Cardiac muscle cell (in vitro differentiated cells and primary cell): ENCODE results near the gene HCN2. TPM values are rescaled to one million over a fixed set of nuclear protein-coding genes. Genes with fewer than 3 reads are reported as not detected.
A peak's percentile ranks its signal among the peaks of the same experiment; 100 is the strongest.

ENCODE experiments used
- DNase-seq, 2 donors: peaks; one replicate each; pipeline versions ENCODE4 v3.0.0 to v3.0.0-alpha.2; 2010 to 2017; ENCODE audit warnings: low read depth in 1 of 2, low spot score in 1 of 2
- H3K27ac ChIP-seq: fragments of 200-600 bp; sonication (generic); 2 replicates; pipeline ENCODE4 v1.5.1; 2016
- H3K27me3 ChIP-seq: fragments of 200-600 bp; sonication (generic); 2 replicates; pipeline ENCODE4 v1.6.0; 2016; ENCODE audit warnings: control low read depth
- H3K36me3 ChIP-seq: fragments of 200-600 bp; sonication (generic); 2 replicates; pipeline ENCODE4 v1.5.1; 2016; ENCODE audit warnings: control low read depth
- H3K4me1 ChIP-seq: fragments of 200-600 bp; sonication (generic); 2 replicates; pipeline ENCODE4 v1.8.1; 2017; ENCODE audit warnings: low read depth, mild to moderate bottlenecking, mixed run types
- H3K4me3 ChIP-seq: fragments of 200-600 bp; sonication (generic); 2 replicates; pipeline ENCODE4 v1.5.1; 2016; ENCODE audit warnings: mild to moderate bottlenecking
- H3K9me3 ChIP-seq: fragments of 200-600 bp; sonication (generic); 2 replicates; pipeline ENCODE4 v1.5.1; 2017; ENCODE audit warnings: low read depth, mild to moderate bottlenecking, control low read depth
- polyA plus RNA-seq: library from polyadenylated mRNA; unstranded; fragments of >200 nt; fragmentation: Nextera tagmentation; extraction: Ambion mirVana; gene quantifications from 2 replicates; pipeline ENCODE4 v1.2.1, GENCODE V29; 2016
- total RNA-seq: library from RNA; depleted of rRNA; stranded (reverse); fragments of >200 nt; gene quantifications from 2 replicates; pipeline ENCODE4 v1.2.3, GENCODE V29; 2016
- TF ChIP-seq, protein P1 (sequence below): IDR thresholded peaks from 2 replicates; pipeline ENCODE4 v1.5.1; 2012; ENCODE audit warnings: low read depth, mild to moderate bottlenecking, low read length

HCN2 gene
- total RNA-seq (1.0 and 2.3 TPM in 2 replicates), polyA plus RNA-seq (0.34 and 0.46 TPM in 2 replicates)

DNA sequence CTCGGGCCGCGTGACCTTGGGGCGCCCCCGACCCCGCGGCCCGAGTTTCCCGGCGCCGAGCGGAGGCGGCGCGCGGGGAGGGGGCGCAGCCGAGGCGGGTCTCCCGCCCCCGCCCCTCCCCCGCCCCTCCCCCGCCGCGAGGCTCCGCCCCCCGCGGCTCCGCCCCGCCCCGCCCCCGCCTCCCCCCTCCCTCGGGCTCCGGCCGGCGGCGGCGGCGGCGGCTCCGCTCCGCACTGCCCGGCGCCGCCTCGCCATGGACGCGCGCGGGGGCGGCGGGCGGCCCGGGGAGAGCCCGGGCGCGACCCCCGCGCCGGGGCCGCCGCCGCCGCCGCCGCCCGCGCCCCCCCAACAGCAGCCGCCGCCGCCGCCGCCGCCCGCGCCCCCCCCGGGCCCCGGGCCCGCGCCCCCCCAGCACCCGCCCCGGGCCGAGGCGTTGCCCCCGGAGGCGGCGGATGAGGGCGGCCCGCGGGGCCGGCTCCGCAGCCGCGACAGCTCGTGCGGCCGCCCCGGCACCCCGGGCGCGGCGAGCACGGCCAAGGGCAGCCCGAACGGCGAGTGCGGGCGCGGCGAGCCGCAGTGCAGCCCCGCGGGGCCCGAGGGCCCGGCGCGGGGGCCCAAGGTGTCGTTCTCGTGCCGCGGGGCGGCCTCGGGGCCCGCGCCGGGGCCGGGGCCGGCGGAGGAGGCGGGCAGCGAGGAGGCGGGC, at the start of gene HCN2:
Gene HCN2 (plus strand): TSS at position 189 of the 703 bp plus-strand sequence. CDS start 65 bp downstream, at position 254.
- Histone ChIP-seq H3K4me3 (peak within 1 kb of the TSS; percentile 33), H3K9me3 (no peaks in the 10 kb centered on the region), H3K27ac (no peak within 1 kb of the TSS), H3K36me3 (no peaks in the 10 kb centered on the region), H3K27me3 (peaks cover 48% of the 10 kb centered on the region), H3K4me1 (peaks cover 2% of the 10 kb centered on the region)
- peak in 1 of 2 donors; percentile 42 for DNase-seq
- TF ChIP-seq, protein P1, sequence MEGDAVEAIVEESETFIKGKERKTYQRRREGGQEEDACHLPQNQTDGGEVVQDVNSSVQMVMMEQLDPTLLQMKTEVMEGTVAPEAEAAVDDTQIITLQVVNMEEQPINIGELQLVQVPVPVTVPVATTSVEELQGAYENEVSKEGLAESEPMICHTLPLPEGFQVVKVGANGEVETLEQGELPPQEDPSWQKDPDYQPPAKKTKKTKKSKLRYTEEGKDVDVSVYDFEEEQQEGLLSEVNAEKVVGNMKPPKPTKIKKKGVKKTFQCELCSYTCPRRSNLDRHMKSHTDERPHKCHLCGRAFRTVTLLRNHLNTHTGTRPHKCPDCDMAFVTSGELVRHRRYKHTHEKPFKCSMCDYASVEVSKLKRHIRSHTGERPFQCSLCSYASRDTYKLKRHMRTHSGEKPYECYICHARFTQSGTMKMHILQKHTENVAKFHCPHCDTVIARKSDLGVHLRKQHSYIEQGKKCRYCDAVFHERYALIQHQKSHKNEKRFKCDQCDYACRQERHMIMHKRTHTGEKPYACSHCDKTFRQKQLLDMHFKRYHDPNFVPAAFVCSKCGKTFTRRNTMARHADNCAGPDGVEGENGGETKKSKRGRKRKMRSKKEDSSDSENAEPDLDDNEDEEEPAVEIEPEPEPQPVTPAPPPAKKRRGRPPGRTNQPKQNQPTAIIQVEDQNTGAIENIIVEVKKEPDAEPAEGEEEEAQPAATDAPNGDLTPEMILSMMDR, result no peak

DNA sequence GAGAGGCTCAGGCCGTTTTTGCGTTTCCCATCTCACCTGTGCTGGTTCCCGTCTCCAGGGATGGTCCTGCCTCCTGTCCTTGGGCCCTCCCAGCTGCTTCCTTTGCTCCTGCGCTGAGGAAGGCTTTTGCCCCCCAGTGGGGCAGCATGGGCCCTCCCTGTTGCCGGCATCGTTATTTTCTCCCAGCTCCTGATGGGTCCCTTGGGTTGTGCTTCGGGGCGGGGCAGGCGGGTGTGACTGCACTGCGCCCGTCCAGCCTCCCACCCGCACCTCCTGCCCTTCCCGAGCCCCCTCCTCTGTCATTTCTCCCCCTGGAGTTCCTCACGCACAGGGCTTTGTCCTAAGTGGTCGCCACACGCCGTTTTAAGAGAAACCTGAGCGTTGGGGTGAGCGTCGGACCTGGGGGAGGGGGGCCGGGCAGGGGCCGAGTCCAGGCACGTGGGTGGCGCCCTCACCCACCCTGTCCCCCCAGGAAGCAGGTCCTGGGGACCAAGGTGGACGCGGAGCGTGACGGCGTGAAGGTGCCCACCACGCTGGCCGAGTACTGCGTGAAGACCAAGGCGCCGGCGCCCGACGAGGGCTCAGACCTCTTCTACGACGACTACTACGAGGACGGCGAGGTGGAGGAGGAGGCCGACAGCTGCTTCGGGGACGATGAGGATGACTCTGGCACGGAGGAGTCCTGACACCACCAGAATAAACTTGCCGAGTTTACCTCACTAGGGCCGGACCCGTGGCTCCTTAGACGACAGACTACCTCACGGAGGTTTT, 48.6 kb upstream of the HCN2 start:
- Histone ChIP-seq H3K9me3 (no peaks in the 10 kb centered on the region), H3K4me1 (no peaks in the 10 kb centered on the region), H3K27ac (no peak overlapping the region), H3K36me3 (peaks cover 27% of the 10 kb centered on the region), H3K27me3 (no peaks in the 10 kb centered on the region), H3K4me3 (no peak overlapping the region)
- DNase-seq, result no peak
- TF ChIP-seq, protein P1, result no peak

DNA sequence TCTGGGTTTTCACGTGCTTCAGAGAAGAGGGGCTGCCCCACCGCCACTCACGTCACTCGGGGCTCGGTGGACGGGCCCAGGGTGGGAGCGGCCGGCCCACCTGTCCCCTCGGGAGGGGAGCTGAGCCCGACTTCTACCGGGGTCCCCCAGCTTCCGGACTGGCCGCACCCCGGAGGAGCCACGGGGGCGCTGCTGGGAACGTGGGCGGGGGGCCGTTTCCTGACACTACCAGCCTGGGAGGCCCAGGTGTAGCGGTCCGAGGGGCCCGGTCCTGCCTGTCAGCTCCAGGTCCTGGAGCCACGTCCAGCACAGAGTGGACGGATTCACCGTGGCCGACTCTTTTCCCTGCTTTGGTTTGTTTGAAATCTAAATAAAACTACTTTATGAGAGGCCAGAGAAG, 48.0 kb upstream of the HCN2 start:
- Histone ChIP-seq H3K27me3 (no peaks in the 10 kb centered on the region), H3K27ac (peak overlapping the region; percentile 23), H3K4me3 (no peak overlapping the region), H3K9me3 (no peaks in the 10 kb centered on the region), H3K36me3 (peaks cover 21% of the 10 kb centered on the region), H3K4me1 (no peaks in the 10 kb centered on the region)
- TF ChIP-seq, protein P1, result no peak
- DNase-seq, result no peak

DNA sequence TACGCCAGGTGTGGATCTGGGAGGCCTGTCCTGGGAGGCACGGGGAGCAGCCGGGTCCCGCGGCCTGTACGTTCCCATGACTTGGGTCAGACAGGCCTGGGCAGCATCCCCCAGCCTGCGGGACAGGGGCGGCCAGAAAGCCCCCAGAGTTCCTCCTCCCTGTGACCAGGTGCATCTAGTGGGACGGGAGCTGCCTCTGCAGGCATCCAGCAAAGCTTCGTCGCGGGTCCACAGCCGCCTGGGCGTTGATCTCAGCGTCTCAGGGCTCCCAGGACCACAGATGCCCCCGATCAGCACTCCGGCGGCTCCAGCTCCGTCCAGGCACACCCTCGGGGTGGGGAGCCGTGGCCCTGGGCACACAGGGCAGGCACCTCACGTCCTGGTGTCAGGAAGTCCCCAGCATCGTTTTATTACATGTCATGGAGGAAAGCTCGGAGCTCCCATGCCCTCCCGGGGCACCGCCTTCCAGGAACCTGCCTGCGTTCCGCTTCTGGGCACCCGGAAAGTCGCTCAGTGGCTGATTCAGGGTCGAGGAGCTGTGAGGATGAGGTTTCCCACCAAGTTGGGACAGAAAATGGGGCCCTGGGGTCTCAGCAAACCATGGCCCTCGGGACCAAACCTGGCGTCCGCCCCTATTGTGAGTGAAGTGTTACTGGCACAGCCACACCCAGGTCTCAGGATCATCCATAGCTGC, 47.4 kb upstream of the HCN2 start:
- Histone ChIP-seq H3K36me3 (peaks cover 17% of the 10 kb centered on the region), H3K4me3 (no peak overlapping the region), H3K4me1 (no peaks in the 10 kb centered on the region), H3K9me3 (no peaks in the 10 kb centered on the region), H3K27ac (peak overlapping the region; percentile 23), H3K27me3 (no peaks in the 10 kb centered on the region)
- TF ChIP-seq, protein P1, result no peak
- no peak for DNase-seq

DNA sequence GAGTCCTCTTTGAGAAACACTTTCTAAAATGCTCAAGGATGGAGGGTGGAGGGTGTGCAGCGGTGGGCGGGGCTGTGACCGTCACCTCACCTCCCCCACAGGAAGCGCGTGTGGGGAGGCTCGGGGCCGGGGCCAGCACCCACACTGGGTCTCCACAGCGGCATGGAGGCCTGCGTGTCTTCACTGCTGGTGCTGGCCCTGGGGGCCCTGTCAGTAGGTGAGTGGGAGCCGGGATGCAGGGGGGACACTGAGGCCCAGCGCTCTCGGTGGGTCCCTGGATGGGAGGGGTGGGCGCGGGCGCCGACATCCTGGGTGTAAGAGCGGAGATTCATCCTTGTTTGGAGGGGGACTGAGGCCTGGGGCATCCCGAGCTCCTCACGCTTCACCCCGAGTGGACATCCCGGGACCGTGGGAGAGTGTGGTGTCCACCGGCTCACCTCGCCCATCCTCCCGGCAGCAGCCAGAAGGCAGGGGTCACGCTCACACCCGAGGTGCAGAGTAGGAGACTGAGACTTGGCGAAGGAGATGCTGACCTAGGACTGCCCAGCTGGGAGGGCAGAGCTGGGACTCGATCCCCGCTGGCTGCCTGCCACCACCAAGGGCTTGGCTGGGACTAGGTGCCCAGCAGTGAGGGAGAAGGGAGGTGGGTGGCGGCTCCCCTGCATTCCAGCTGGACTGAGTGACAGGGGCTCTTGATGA, 45.6 kb upstream of the HCN2 start, which contains the start of gene GZMM:
Gene GZMM (plus strand): TSS at position 144 of the 699 bp plus-strand sequence. CDS start 19 bp downstream, at position 163.
- DNase-seq, result no peak
- TF ChIP-seq, protein P1, result no peak
- Histone ChIP-seq H3K4me1 (no peaks in the 10 kb centered on the region), H3K9me3 (no peaks in the 10 kb centered on the region), H3K4me3 (no peak within 1 kb of the TSS), H3K27me3 (no peaks in the 10 kb centered on the region), H3K27ac (no peak within 1 kb of the TSS), H3K36me3 (peaks cover 5% of the 10 kb centered on the region)
